Testis (tissue), 2 donors: ENCODE results near the gene ERF.

ENCODE experiments used
- CTCF ChIP-seq, 3 experiments: fragments of 450-650 bp in 2 of 3; fragments of 200-600 bp in 1 of 3; sonication (generic) in 1 of 3; IDR thresholded peaks; one replicate each; pipeline ENCODE4 v1.5.1; 2016 to 2019; ENCODE audit warnings: antibody characterized with exemption in 3 of 3, mild to moderate bottlenecking in 2 of 3, moderate library complexity in 1 of 3
- POLR2A ChIP-seq: fragments of 450-650 bp; IDR thresholded peaks from one replicate; pipeline ENCODE4 v1.6.1; 2017; ENCODE audit warnings: antibody characterized with exemption, mild to moderate bottlenecking, moderate library complexity

DNA sequence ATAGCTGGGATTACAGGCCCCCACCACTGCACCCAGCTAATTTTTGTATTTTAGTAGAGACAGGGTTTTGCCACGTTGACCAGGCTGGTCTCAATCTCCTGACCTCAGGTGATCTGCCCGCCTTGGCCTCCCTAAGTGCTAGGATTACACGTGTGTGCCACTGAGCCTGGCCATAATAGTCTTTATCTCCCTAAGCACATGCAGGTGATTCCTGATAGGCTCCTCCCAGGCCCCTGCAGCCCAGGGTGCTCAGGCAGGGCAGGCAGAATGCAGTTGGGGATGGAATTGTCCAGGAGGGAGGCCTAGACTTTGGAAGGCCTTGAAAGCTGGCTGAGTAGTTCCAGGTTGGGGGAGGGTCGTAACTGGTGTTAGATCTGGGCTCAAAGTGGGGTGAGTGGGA, 26.3 kb downstream of the ERF start:
- TF ChIP-seq POLR2A (no peak), CTCF (IDR thresholded peaks at IDR 0.05) (no peak)
